Nephron (organoid): ENCODE data around the gene TAGAP.

Experiments used
- H3K27ac Mint-ChIP-seq, 3 experiments: 2 replicates each; pipeline ENCODE4 v1.8.0; 2020; ENCODE audit warnings: mixed read lengths in 3 of 3, mild to moderate bottlenecking in 2 of 3, moderate library complexity in 1 of 3
- H3K27me3 Mint-ChIP-seq: 2 replicates; pipeline ENCODE4 v1.8.0; 2021; ENCODE audit warnings: low read depth, mild to moderate bottlenecking, moderate library complexity, mixed read lengths
- H3K36me3 Mint-ChIP-seq: 2 replicates; pipeline ENCODE4 v1.8.0; 2020; ENCODE audit warnings: low read depth, mixed read lengths
- H3K4me1 Mint-ChIP-seq: 2 replicates; pipeline ENCODE4 v1.8.0; 2020; ENCODE audit warnings: mixed read lengths
- H3K4me3 Mint-ChIP-seq, 3 experiments: 2 replicates each; pipeline ENCODE4 v1.8.0; 2020; ENCODE audit warnings: mild to moderate bottlenecking in 3 of 3, mixed read lengths in 3 of 3, moderate library complexity in 2 of 3
- H3K9me3 Mint-ChIP-seq: 2 replicates; pipeline ENCODE4 v1.8.0; 2020; ENCODE audit warnings: mixed read lengths
- CTCF ChIP-seq, 3 experiments: fragments of 200-600 bp; sonication (generic); IDR thresholded peaks; one replicate each; pipeline ENCODE4 v1.5.0; 2021; ENCODE audit warnings: antibody characterized with exemption in 3 of 3; ENCODE audit not compliant: unreplicated experiment in 3 of 3

The TAGAP gene

GRCh38 chr6:159045801-159046200, 1.0 kb upstream of the TAGAP start:
- Mint-ChIP-seq H3K4me3 (no peak overlapping the region), H3K9me3 (no peaks in the 10 kb centered on the region), H3K27me3 (peaks cover 17% of the 10 kb centered on the region), H3K27ac (no peak overlapping the region), H3K36me3 (no peaks in the 10 kb centered on the region), H3K4me1 (peaks cover 10% of the 10 kb centered on the region)
- TF ChIP-seq CTCF (IDR thresholded peaks at IDR 0.05; ENCODE audit: unreplicated experiment in 3 of 3), result no peak

- Mint-ChIP-seq H3K27me3 (peaks cover 14% of the 10 kb centered on the region), H3K4me3 (no peak overlapping the region), H3K4me1 (peaks cover 10% of the 10 kb centered on the region), H3K9me3 (no peaks in the 10 kb centered on the region), H3K27ac (no peak overlapping the region), H3K36me3 (no peaks in the 10 kb centered on the region)
- TF ChIP-seq CTCF (IDR thresholded peaks at IDR 0.05; ENCODE audit: unreplicated experiment in 3 of 3), result no peak
Measured at GRCh38 chr6:159043947-159044346, 844 bp downstream of the TAGAP start.

- Mint-ChIP-seq H3K9me3 (no peaks in the 10 kb centered on the region), H3K27ac (no peak overlapping the region), H3K4me1 (peaks cover 7% of the 10 kb centered on the region), H3K4me3 (no peak overlapping the region), H3K36me3 (no peaks in the 10 kb centered on the region), H3K27me3 (peaks cover 14% of the 10 kb centered on the region)
- TF ChIP-seq CTCF (IDR thresholded peaks at IDR 0.05; ENCODE audit: unreplicated experiment in 3 of 3), result no peak
Measured at GRCh38 chr6:159043251-159043650, 1.5 kb downstream of the TAGAP start.

GRCh38 chr6:159042826-159043181, 2.0 kb downstream of the TAGAP start:
- Mint-ChIP-seq H3K27ac (no peak overlapping the region), H3K4me3 (no peak overlapping the region), H3K9me3 (no peaks in the 10 kb centered on the region), H3K4me1 (peaks cover 6% of the 10 kb centered on the region), H3K27me3 (peaks cover 14% of the 10 kb centered on the region), H3K36me3 (no peaks in the 10 kb centered on the region)
- TF ChIP-seq CTCF (IDR thresholded peaks at IDR 0.05; ENCODE audit: unreplicated experiment in 3 of 3), result peak in 1 of 3 experiments; percentile 42

GRCh38 chr6:159042003-159042825, 2.6 kb downstream of the TAGAP start:
- Mint-ChIP-seq H3K4me3 (no peak overlapping the region), H3K27ac (no peak overlapping the region), H3K36me3 (no peaks in the 10 kb centered on the region), H3K4me1 (peaks cover 12% of the 10 kb centered on the region), H3K9me3 (no peaks in the 10 kb centered on the region), H3K27me3 (peaks cover 11% of the 10 kb centered on the region)
- TF ChIP-seq CTCF (IDR thresholded peaks at IDR 0.05; ENCODE audit: unreplicated experiment in 3 of 3), result peak; percentile 95 to 96 (median 96)

GRCh38 chr6:159041181-159041580, 3.6 kb downstream of the TAGAP start:
- Mint-ChIP-seq H3K4me3 (no peak overlapping the region), H3K9me3 (no peaks in the 10 kb centered on the region), H3K27ac (no peak overlapping the region), H3K27me3 (peaks cover 8% of the 10 kb centered on the region), H3K36me3 (no peaks in the 10 kb centered on the region), H3K4me1 (peaks cover 12% of the 10 kb centered on the region)
- TF ChIP-seq CTCF (IDR thresholded peaks at IDR 0.05; ENCODE audit: unreplicated experiment in 3 of 3), result no peak
